Sigmoid colon (tissue), 3 donors: ENCODE measurements around the gene TTC5.

Experiments
- POLR2A ChIP-seq, 2 donors: fragments of 450-650 bp; IDR thresholded peaks; one replicate each; pipeline ENCODE4 v1.6.1; 2016; ENCODE audit warnings: antibody characterized with exemption in 2 of 2, mild to moderate bottlenecking in 2 of 2, moderate library complexity in 2 of 2
- TF ChIP-seq, protein P1 (sequence below), 4 experiments: fragments of 450-650 bp in 3 of 4; fragments of 200-600 bp in 1 of 4; IDR thresholded peaks; one replicate each; pipeline ENCODE4 v1.5.1; 2016 to 2019; ENCODE audit warnings: antibody characterized with exemption in 4 of 4, mild to moderate bottlenecking in 3 of 4, moderate library complexity in 2 of 4

DNA sequence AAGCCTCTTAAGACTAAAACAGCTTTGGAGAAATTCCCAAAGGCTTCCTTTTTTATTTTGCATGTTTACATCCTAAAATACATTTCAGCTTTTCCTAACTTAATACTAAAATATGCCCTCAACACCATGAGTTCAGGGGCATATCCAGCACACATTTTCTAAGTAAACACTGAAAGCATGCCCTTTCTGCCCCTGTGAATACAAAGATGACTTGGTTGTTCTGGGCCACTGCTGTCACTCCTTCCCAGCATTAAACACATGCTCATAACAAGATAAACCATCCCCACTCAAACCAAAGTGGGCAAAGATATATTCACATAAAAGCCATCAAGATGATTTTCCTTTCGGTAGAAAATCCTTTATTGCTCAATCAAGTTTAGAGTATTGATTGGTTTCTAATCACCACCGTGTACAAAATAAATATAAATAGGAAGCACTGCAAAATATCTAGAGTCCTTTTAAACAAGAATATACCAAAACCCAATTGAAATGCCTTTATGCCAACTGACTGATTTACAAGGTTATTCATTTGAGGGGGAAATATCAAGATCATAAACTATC, 25.4 kb upstream of the TTC5 start:
- TF ChIP-seq, protein P1, sequence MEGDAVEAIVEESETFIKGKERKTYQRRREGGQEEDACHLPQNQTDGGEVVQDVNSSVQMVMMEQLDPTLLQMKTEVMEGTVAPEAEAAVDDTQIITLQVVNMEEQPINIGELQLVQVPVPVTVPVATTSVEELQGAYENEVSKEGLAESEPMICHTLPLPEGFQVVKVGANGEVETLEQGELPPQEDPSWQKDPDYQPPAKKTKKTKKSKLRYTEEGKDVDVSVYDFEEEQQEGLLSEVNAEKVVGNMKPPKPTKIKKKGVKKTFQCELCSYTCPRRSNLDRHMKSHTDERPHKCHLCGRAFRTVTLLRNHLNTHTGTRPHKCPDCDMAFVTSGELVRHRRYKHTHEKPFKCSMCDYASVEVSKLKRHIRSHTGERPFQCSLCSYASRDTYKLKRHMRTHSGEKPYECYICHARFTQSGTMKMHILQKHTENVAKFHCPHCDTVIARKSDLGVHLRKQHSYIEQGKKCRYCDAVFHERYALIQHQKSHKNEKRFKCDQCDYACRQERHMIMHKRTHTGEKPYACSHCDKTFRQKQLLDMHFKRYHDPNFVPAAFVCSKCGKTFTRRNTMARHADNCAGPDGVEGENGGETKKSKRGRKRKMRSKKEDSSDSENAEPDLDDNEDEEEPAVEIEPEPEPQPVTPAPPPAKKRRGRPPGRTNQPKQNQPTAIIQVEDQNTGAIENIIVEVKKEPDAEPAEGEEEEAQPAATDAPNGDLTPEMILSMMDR (IDR thresholded peaks at IDR 0.05), result no peak
- TF ChIP-seq POLR2A (IDR thresholded peaks at IDR 0.05), result no peak
